Karpas-422 (cell line): ENCODE results near the gene KIZ. TPM values are rescaled to one million over a fixed set of nuclear protein-coding genes. Genes with fewer than 3 reads are reported as not detected.
"Not testable (repeated sequence)": the region's sequence is repeated elsewhere in the genome, so short reads cannot be mapped to it uniquely, and the experiment has no call there.

Experiments
- DNase-seq: peaks from one replicate; pipeline ENCODE4 v3.0.0-alpha.2; 2015
- H2AFZ ChIP-seq: fragments of 200-600 bp; sonication (generic); 2 replicates; pipeline ENCODE4 v1.6.1; 2014; ENCODE audit warnings: antibody characterized with exemption, low read length, mixed read lengths
- H3K27ac ChIP-seq: fragments of 200-600 bp; sonication (generic); 2 replicates; pipeline ENCODE4 v1.5.1; 2014; ENCODE audit warnings: mild to moderate bottlenecking, low read length, moderate library complexity
- H3K27me3 ChIP-seq: fragments of 200-600 bp; sonication (generic); 2 replicates; pipeline ENCODE4 v1.6.1; 2014; ENCODE audit warnings: low read length, mixed read lengths
- H3K36me3 ChIP-seq: fragments of 200-600 bp; sonication (generic); 2 replicates; pipeline ENCODE4 v1.6.1; 2014; ENCODE audit warnings: low read length, mixed read lengths; ENCODE audit not compliant: insufficient read depth
- H3K4me1 ChIP-seq: fragments of 200-600 bp; sonication (generic); 2 replicates; pipeline ENCODE4 v1.6.1; 2014; ENCODE audit warnings: mild to moderate bottlenecking, low read length, mixed read lengths
- H3K4me2 ChIP-seq: fragments of 200-600 bp; sonication (generic); 2 replicates; pipeline ENCODE4 v1.6.1; 2014; ENCODE audit warnings: low read length, low read depth, mild to moderate bottlenecking; ENCODE audit not compliant: poor library complexity, severe bottlenecking
- H3K4me3 ChIP-seq: fragments of 200-600 bp; sonication (generic); 2 replicates; pipeline ENCODE4 v1.5.1; 2014; ENCODE audit warnings: mild to moderate bottlenecking, antibody characterized with exemption, low read length, mixed read lengths
- H3K79me2 ChIP-seq: fragments of 200-600 bp; sonication (generic); 2 replicates; pipeline ENCODE4 v1.6.1; 2014; ENCODE audit warnings: mild to moderate bottlenecking, low read length, mixed read lengths
- H3K9ac ChIP-seq: fragments of 200-600 bp; sonication (generic); 2 replicates; pipeline ENCODE4 v1.6.0; 2014; ENCODE audit warnings: low read length
- H3K9me2 ChIP-seq: fragments of 200-600 bp; sonication (generic), shearing (Covaris generic); replicated peaks from 2 replicates; pipeline ENCODE4 v1.6.0; 2014; ENCODE audit warnings: mild to moderate bottlenecking, low read length, moderate library complexity; ENCODE audit not compliant: insufficient read depth
- H3K9me3 ChIP-seq: fragments of 300-700, 200-600 bp; sonication (generic); 2 replicates; pipeline ENCODE4 v1.6.1; 2014; ENCODE audit warnings: low read length, mixed read lengths
- H4K20me1 ChIP-seq: fragments of 200-600 bp; sonication (generic); 2 replicates; pipeline ENCODE4 v1.6.1; 2014; ENCODE audit warnings: mild to moderate bottlenecking, antibody characterized with exemption, low read length, low read depth; ENCODE audit not compliant: insufficient read depth
- total RNA-seq: library from RNA; depleted of rRNA; stranded (reverse); fragments of >200 nt; shearing (Covaris generic); gene quantifications from 2 replicates; pipeline ENCODE4 v1.2.3, GENCODE V29; 2014; ENCODE audit warnings: low replicate concordance

Gene KIZ
- total RNA-seq, 1 experiment from 2014 or later = 22.1 TPM

GRCh38 chr20:21240394-21240793 is 114.5 kb downstream of the KIZ start:
- Histone ChIP-seq H3K9me2 (no peaks in the 10 kb centered on the region), H3K79me2 (no peaks in the 10 kb centered on the region), H3K9me3 (no peaks in the 10 kb centered on the region), H3K9ac (no peak overlapping the region), H3K4me1 (peaks cover 3% of the 10 kb centered on the region; the same call in 1 of the 2 replicates), H3K4me2 (no peak overlapping the region), H3K27ac (no peak overlapping the region), H4K20me1 (no peaks in the 10 kb centered on the region), H3K27me3 (no peaks in the 10 kb centered on the region), H2AFZ (no peak overlapping the region), H3K4me3 (no peak overlapping the region), H3K36me3 (no peaks in the 10 kb centered on the region)
- no peak for DNase-seq

GRCh38 chr20:21241406-21241805 is 115.5 kb downstream of the KIZ start:
- DNase-seq = no peak
- Histone ChIP-seq H3K4me2 (no peak overlapping the region), H3K4me1 (no peaks in the 10 kb centered on the region), H3K36me3 (no peaks in the 10 kb centered on the region), H3K4me3 (no peak overlapping the region), H4K20me1 (no peaks in the 10 kb centered on the region), H3K9ac (no peak overlapping the region), H2AFZ (no peak overlapping the region), H3K9me2 (no peaks in the 10 kb centered on the region), H3K27me3 (no peaks in the 10 kb centered on the region), H3K79me2 (no peaks in the 10 kb centered on the region), H3K9me3 (no peaks in the 10 kb centered on the region), H3K27ac (no peak overlapping the region)

- no peaks in the 10 kb centered on the region for H3K9me3 ChIP-seq
- no peak for DNase-seq
- H3K9me2 ChIP-seq = no peaks in the 10 kb centered on the region
- no peak overlapping the region for H3K9ac ChIP-seq
- H3K79me2 ChIP-seq = no peaks in the 10 kb centered on the region
- no peaks in the 10 kb centered on the region for H3K4me1 ChIP-seq
- no peaks in the 10 kb centered on the region for H3K36me3 ChIP-seq
- no peak overlapping the region for H3K27ac ChIP-seq
- no peaks in the 10 kb centered on the region for H3K27me3 ChIP-seq
- no peak overlapping the region for H3K4me2 ChIP-seq
- H3K4me3 ChIP-seq = no peak overlapping the region
- H2AFZ ChIP-seq = no peak overlapping the region
- H4K20me1 ChIP-seq = no peaks in the 10 kb centered on the region
Measured at GRCh38 chr20:21243811-21244210, 117.9 kb downstream of the KIZ start.

- H3K9me2 ChIP-seq = no peaks in the 10 kb centered on the region
- H3K27me3 ChIP-seq = no peaks in the 10 kb centered on the region
- H3K27ac ChIP-seq = no peak overlapping the region
Measured at GRCh38 chr20:21244808-21245207, 118.9 kb downstream of the KIZ start.

GRCh38 chr20:21246161-21246560 is 120.3 kb downstream of the KIZ start:
- Histone ChIP-seq H3K4me1 (no peaks in the 10 kb centered on the region), H3K79me2 (no peaks in the 10 kb centered on the region), H3K4me2 (no peak overlapping the region), H3K27ac (no peak overlapping the region), H3K9me3 (no peaks in the 10 kb centered on the region), H4K20me1 (no peaks in the 10 kb centered on the region), H3K27me3 (no peaks in the 10 kb centered on the region), H3K9ac (no peak overlapping the region), H2AFZ (no peak overlapping the region), H3K9me2 (no peaks in the 10 kb centered on the region), H3K4me3 (no peak overlapping the region), H3K36me3 (no peaks in the 10 kb centered on the region)
- no peak for DNase-seq

More at GRCh38 chr20:21244808-21245207, 118.9 kb downstream of the KIZ start:
- Histone ChIP-seq H3K79me2 (no peaks in the 10 kb centered on the region), H2AFZ (no peak overlapping the region), H3K36me3 (no peaks in the 10 kb centered on the region), H3K9ac (no peak overlapping the region), H3K4me3 (no peak overlapping the region), H3K4me2 (no peak overlapping the region), H3K4me1 (no peaks in the 10 kb centered on the region), H4K20me1 (no peaks in the 10 kb centered on the region), H3K9me3 (no peaks in the 10 kb centered on the region)
- no peak for DNase-seq

GRCh38 chr20:21247603-21248095 is 121.8 kb downstream of the KIZ start:
- not testable (repeated sequence) for H3K36me3 ChIP-seq, H3K9me3 ChIP-seq, DNase-seq, H2AFZ ChIP-seq, H3K4me1 ChIP-seq, H3K79me2 ChIP-seq, H3K27me3 ChIP-seq, H3K9me2 ChIP-seq, H3K27ac ChIP-seq, H3K4me3 ChIP-seq, H3K4me2 ChIP-seq, H4K20me1 ChIP-seq, H3K9ac ChIP-seq

GRCh38 chr20:21251278-21251677 is 125.4 kb downstream of the KIZ start:
- Histone ChIP-seq H4K20me1 (no peaks in the 10 kb centered on the region), H2AFZ (no peak overlapping the region), H3K4me2 (no peak overlapping the region)

GRCh38 chr20:21257192-21257591 is 131.3 kb downstream of the KIZ start:
- no peak for DNase-seq
- Histone ChIP-seq H3K4me3 (no peak overlapping the region), H3K27me3 (no peaks in the 10 kb centered on the region), H3K36me3 (no peaks in the 10 kb centered on the region), H2AFZ (no peak overlapping the region), H3K79me2 (no peaks in the 10 kb centered on the region), H3K4me2 (no peak overlapping the region), H3K9me2 (no peaks in the 10 kb centered on the region), H3K27ac (no peak overlapping the region), H3K9ac (no peak overlapping the region), H3K4me1 (no peaks in the 10 kb centered on the region), H3K9me3 (no peaks in the 10 kb centered on the region), H4K20me1 (no peaks in the 10 kb centered on the region)

More at GRCh38 chr20:21251278-21251677, 125.4 kb downstream of the KIZ start:
- Histone ChIP-seq H3K27me3 (no peaks in the 10 kb centered on the region), H3K79me2 (no peaks in the 10 kb centered on the region), H3K27ac (no peak overlapping the region), H3K4me1 (no peaks in the 10 kb centered on the region), H3K9me3 (no peaks in the 10 kb centered on the region), H3K9me2 (no peaks in the 10 kb centered on the region), H3K4me3 (no peak overlapping the region), H3K36me3 (no peaks in the 10 kb centered on the region), H3K9ac (no peak overlapping the region)
- DNase-seq = no peak

GRCh38 chr20:21258411-21258810 is 132.5 kb downstream of the KIZ start:
- Histone ChIP-seq H3K4me2 (no peak overlapping the region), H3K27me3 (no peaks in the 10 kb centered on the region), H3K9ac (no peak overlapping the region), H3K4me3 (no peak overlapping the region), H3K36me3 (no peaks in the 10 kb centered on the region), H3K27ac (no peak overlapping the region), H2AFZ (no peak overlapping the region), H3K4me1 (no peaks in the 10 kb centered on the region), H3K79me2 (no peaks in the 10 kb centered on the region), H3K9me3 (no peaks in the 10 kb centered on the region), H3K9me2 (no peaks in the 10 kb centered on the region), H4K20me1 (no peaks in the 10 kb centered on the region)
- DNase-seq = no peak
